ENCODE measurements around the gene CD300H. TPM values are rescaled to one million over a fixed set of nuclear protein-coding genes. Genes with fewer than 3 reads are reported as not detected.

The CD300H gene
- total RNA-seq, 2 donors from 2014 or later: not detected

- no peak for TF ChIP-seq POLR2AphosphoS5 (IDR thresholded peaks at IDR 0.05)
- no peak for TF ChIP-seq POLR2A (IDR thresholded peaks at IDR 0.05)
- no peak for TF ChIP-seq CTCF (IDR thresholded peaks at IDR 0.05)
- Histone ChIP-seq H3K4me1 (replicated peaks) (no peaks in the 10 kb centered on the region), H3K36me3 (no peaks in the 10 kb centered on the region), H3K9me3 (no peaks in the 10 kb centered on the region), H3K27ac (no peak overlapping the region), H3K27me3 (replicated peaks; ENCODE audit: insufficient read depth) (no peaks in the 10 kb centered on the region), H3K4me3 (no peak overlapping the region)
- no peak for DNase-seq (ENCODE audit: low spot score)
- intact Hi-C loops (cut with DNase I): no loop called here
- WGBS: 89% methylated on average over 3 of the region's 3 CpGs
Observed at GRCh38 chr17:74516561-74517328, 50.6 kb downstream of the CD300H start.

GRCh38 chr17:74515941-74516340, 51.4 kb downstream of the CD300H start:
- H3K4me1 ChIP-seq (replicated peaks): no peaks in the 10 kb centered on the region
- intact Hi-C loops (cut with DNase I): no loop called here

GRCh38 chr17:74514632-74515334, 52.5 kb downstream of the CD300H start:
- H3K4me3 ChIP-seq: no peak overlapping the region
- DNase-seq (ENCODE audit: low spot score): no peak
- H3K4me1 ChIP-seq (replicated peaks): no peaks in the 10 kb centered on the region
- no peaks in the 10 kb centered on the region for H3K27me3 ChIP-seq (replicated peaks; ENCODE audit: insufficient read depth)
- H3K36me3 ChIP-seq: no peaks in the 10 kb centered on the region
- 89% methylated on average over 10 of the region's 10 CpGs for WGBS
- TF ChIP-seq POLR2A (IDR thresholded peaks at IDR 0.05) (no peak), CTCF (IDR thresholded peaks at IDR 0.05) (no peak), POLR2AphosphoS5 (IDR thresholded peaks at IDR 0.05) (no peak)
- intact Hi-C loops (cut with DNase I): no loop called here
- H3K9me3 ChIP-seq: no peaks in the 10 kb centered on the region
- H3K27ac ChIP-seq: no peak overlapping the region

More at GRCh38 chr17:74515941-74516340, 51.4 kb downstream of the CD300H start:
- DNase-seq (ENCODE audit: low spot score): no peak
- no peak overlapping the region for H3K27ac ChIP-seq
- no peaks in the 10 kb centered on the region for H3K27me3 ChIP-seq (replicated peaks; ENCODE audit: insufficient read depth)
- no peak overlapping the region for H3K4me3 ChIP-seq
- no peaks in the 10 kb centered on the region for H3K36me3 ChIP-seq
- TF ChIP-seq CTCF (IDR thresholded peaks at IDR 0.05) (no peak), POLR2AphosphoS5 (IDR thresholded peaks at IDR 0.05) (no peak), POLR2A (IDR thresholded peaks at IDR 0.05) (no peak)
- H3K9me3 ChIP-seq: no peaks in the 10 kb centered on the region
- 71% methylated on average over 4 of the region's 4 CpGs for WGBS

GRCh38 chr17:74513987-74514631, 53.2 kb downstream of the CD300H start:
- intact Hi-C loops (cut with DNase I): no loop called here
- Histone ChIP-seq H3K4me3 (no peak overlapping the region), H3K4me1 (replicated peaks) (no peaks in the 10 kb centered on the region), H3K36me3 (no peaks in the 10 kb centered on the region), H3K27ac (no peak overlapping the region), H3K27me3 (replicated peaks; ENCODE audit: insufficient read depth) (no peaks in the 10 kb centered on the region), H3K9me3 (no peaks in the 10 kb centered on the region)
- WGBS: 95% methylated on average over 3 of the region's 3 CpGs
- DNase-seq (ENCODE audit: low spot score): no peak
- no peak for TF ChIP-seq POLR2AphosphoS5 (IDR thresholded peaks at IDR 0.05)
- no peak for TF ChIP-seq POLR2A (IDR thresholded peaks at IDR 0.05)
- TF ChIP-seq CTCF (IDR thresholded peaks at IDR 0.05): no peak

Measured in prostate gland (tissue), 2 donors.